CD4-positive, alpha-beta T cell (primary cell): ENCODE measurements around the gene ARHGAP15. TPM values are rescaled to one million over a fixed set of nuclear protein-coding genes. Genes with fewer than 3 reads are reported as not detected.

Source experiments
- ATAC-seq: fragments of 200-7000 bp; cut with Tn5 transposase; one replicate; pipeline ENCODE4 v1.10.0; 2022; ENCODE audit warnings: mild to moderate bottlenecking; ENCODE audit not compliant: poor library complexity
- CTCF ChIA-PET: fragments of 350-600 bp; sonication (Branson Sonifier 250); formaldehyde crosslinking; loops from one replicate; lab custom pipeline; 2021; ENCODE audit warnings: antibody characterized with exemption, inconsistent platforms; lab: Charles Lee
- POLR2A ChIA-PET: fragments of 350-600 bp; sonication (Branson Sonifier 250); formaldehyde crosslinking; loops from one replicate; lab custom pipeline; 2021; ENCODE audit warnings: antibody characterized with exemption, inconsistent platforms; lab: Charles Lee
- DNase-seq, 14 experiments: peaks; one replicate each; pipeline ENCODE4 v3.0.0-alpha.2; 2013 to 2020; ENCODE audit warnings: mixed read lengths in 2 of 14
- H3K27ac ChIP-seq, 2 donors: one replicate each; pipeline versions ENCODE4 v1.5.1 to v1.7.0; 2013; ENCODE audit warnings: low read length in 2 of 2, low read depth in 1 of 2, mild to moderate bottlenecking in 1 of 2
- H3K27me3 ChIP-seq, 2 experiments: 1 replicate in 1 of 2; 2 replicates in 1 of 2; pipeline versions ENCODE4 v1.6.1 to v1.7.0; 2013; ENCODE audit warnings: low read length in 2 of 2, control low read depth in 1 of 2, mild to moderate bottlenecking in 1 of 2, moderate library complexity in 1 of 2; ENCODE audit not compliant: insufficient read depth in 2 of 2, control insufficient read depth in 1 of 2
- H3K36me3 ChIP-seq: one replicate; pipeline ENCODE4 v1.6.1; 2013; ENCODE audit warnings: low read length, control low read depth; ENCODE audit not compliant: insufficient read depth
- H3K4me1 ChIP-seq: one replicate; pipeline ENCODE4 v1.6.1; 2013; ENCODE audit warnings: low read length, control low read depth; ENCODE audit not compliant: insufficient read depth
- H3K4me3 ChIP-seq: one replicate; pipeline ENCODE4 v1.5.1; 2013; ENCODE audit warnings: mild to moderate bottlenecking, low read length, moderate library complexity
- H3K9me3 ChIP-seq, 2 experiments: 1 replicate in 1 of 2; 2 replicates in 1 of 2; pipeline versions ENCODE4 v1.6.1 to v1.7.0; 2013; ENCODE audit warnings: low read length in 2 of 2, mild to moderate bottlenecking in 2 of 2, control low read depth in 1 of 2, moderate library complexity in 1 of 2; ENCODE audit not compliant: control insufficient read depth in 1 of 2, insufficient read depth in 1 of 2
- H3K27ac Mint-ChIP-seq: one replicate; pipeline ENCODE4 v1.8.0; 2020; ENCODE audit warnings: mixed read lengths
- H3K27me3 Mint-ChIP-seq: one replicate; pipeline ENCODE4 v1.8.0; 2021; ENCODE audit warnings: mixed read lengths
- H3K36me3 Mint-ChIP-seq: one replicate; pipeline ENCODE4 v1.8.0; 2021; ENCODE audit warnings: low read depth, mixed read lengths
- H3K4me1 Mint-ChIP-seq: one replicate; pipeline ENCODE4 v1.8.0; 2021; ENCODE audit warnings: low read depth, mixed read lengths
- H3K4me3 Mint-ChIP-seq: one replicate; pipeline ENCODE4 v1.8.0; 2020; ENCODE audit warnings: mild to moderate bottlenecking, mixed read lengths
- H3K9me3 Mint-ChIP-seq: one replicate; pipeline ENCODE4 v1.8.0; 2020; ENCODE audit warnings: mixed read lengths
- intact Hi-C, 2 experiments: fragments of 100-400 bp; cut with DNase I in 1 of 2; cut with micrococcal nuclease in 1 of 2; formaldehyde crosslinking; loops; one replicate each; pipeline versions ENCODE4 v1.15.1 to v1.9.0; 2023 to 2025; cut with DNase I, micrococcal nuclease
- total RNA-seq, 174 experiments: library from RNA in 2 of 174; stranded (reverse) in 2 of 174; gene quantifications; one replicate each; pipeline ENCODE4 v1.2.3 and lab custom pipeline; 2021 to 2026
- TF ChIP-seq, protein P1 (sequence below): fragments of 200-600 bp; IDR thresholded peaks from one replicate; pipeline ENCODE4 v1.8.0; 2022; ENCODE audit warnings: antibody characterized with exemption, mild to moderate bottlenecking

Gene ARHGAP15
- total RNA-seq, 2 experiments from 2014 or later: 158 to 165 TPM

DNA sequence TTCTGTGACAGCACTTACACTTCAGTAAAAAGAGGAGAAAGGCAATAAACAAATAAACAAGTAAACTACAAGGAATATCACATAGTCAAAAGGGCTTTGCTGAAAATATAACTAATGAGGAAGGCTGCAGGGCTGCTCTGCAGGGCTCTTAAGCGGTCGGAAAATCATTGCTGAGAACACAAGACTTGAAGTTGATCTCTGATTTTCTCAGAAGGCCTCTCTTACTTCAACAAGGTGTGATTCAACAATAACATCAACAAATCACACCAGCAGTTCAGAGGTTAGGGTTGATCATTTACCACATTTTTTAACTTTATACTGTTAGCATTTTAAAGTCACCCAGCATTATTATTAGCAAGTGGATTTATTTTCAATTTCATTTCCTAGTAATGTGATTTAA is 215.6 kb downstream of the ARHGAP15 start:
- DNase-seq (no peak), ATAC-seq (no peak)
- Mint-ChIP-seq H3K27me3 (no peaks in the 10 kb centered on the region), H3K4me3 (no peak overlapping the region), H3K9me3 (no peaks in the 10 kb centered on the region), H3K4me1 (peaks cover 77% of the 10 kb centered on the region), H3K27ac (no peak overlapping the region), H3K36me3 (peaks cover 52% of the 10 kb centered on the region)
- no peaks in the 10 kb centered on the region for H3K4me1 ChIP-seq
- peaks cover 6% of the 10 kb centered on the region for H3K36me3 ChIP-seq
- H3K4me3 ChIP-seq: no peak overlapping the region
- H3K27me3 ChIP-seq: no peaks in the 10 kb centered on the region
- no peak overlapping the region for H3K27ac ChIP-seq
- TF ChIP-seq, protein P1, sequence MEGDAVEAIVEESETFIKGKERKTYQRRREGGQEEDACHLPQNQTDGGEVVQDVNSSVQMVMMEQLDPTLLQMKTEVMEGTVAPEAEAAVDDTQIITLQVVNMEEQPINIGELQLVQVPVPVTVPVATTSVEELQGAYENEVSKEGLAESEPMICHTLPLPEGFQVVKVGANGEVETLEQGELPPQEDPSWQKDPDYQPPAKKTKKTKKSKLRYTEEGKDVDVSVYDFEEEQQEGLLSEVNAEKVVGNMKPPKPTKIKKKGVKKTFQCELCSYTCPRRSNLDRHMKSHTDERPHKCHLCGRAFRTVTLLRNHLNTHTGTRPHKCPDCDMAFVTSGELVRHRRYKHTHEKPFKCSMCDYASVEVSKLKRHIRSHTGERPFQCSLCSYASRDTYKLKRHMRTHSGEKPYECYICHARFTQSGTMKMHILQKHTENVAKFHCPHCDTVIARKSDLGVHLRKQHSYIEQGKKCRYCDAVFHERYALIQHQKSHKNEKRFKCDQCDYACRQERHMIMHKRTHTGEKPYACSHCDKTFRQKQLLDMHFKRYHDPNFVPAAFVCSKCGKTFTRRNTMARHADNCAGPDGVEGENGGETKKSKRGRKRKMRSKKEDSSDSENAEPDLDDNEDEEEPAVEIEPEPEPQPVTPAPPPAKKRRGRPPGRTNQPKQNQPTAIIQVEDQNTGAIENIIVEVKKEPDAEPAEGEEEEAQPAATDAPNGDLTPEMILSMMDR: no peak
- ChIA-PET POLR2A (interaction anchor here (1.3 kb wide), 1 partner anchor 11 kb away, joined by 5 read pairs; no protein-coding TSS in a partner anchor), CTCF (interaction anchor here (1.4 kb wide), 1 partner anchor 14 kb away, joined by 4 read pairs; no protein-coding TSS in a partner anchor)
- no peaks in the 10 kb centered on the region for H3K9me3 ChIP-seq
- intact Hi-C loops: no loop called here

DNA sequence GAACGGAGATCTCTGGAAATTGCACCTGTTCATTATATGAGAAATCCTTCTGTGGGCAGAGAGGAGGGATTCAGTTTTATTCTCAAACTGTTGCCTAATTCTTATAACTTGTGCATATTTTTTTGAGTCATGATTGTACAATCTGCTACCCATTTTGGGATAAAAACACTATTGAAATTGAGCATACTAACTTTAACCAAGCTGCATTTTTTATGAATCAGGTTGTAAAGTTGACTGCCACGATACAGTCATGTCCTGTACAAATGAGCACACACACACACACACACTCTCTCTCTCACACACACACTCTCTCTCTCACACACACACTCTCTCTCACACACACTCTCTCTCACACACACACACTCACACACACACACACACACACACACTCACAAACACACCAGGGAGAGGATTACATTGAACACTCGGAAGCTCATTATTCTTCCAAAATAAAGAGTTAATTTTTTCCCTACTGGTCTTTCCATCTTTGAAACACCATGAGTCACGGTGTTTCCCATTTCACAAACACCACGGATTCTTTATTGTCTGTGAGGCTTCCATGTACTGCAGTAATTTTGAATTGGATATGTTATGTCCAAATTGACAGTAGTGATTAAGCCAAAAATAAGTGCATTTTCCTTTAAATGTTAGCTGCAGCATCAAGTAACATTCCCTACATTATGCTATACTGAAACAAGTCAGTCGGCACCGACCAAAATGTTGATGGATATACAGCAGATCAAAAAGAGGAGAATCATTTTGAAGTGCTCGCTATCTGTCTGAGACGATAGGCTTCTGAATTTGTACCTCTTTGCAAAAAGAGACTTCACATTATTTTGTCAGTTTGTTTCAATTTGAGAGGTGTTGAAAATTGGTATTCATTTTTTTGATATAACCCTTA is 216.9 kb downstream of the ARHGAP15 start:
- Mint-ChIP-seq H3K27me3 (no peaks in the 10 kb centered on the region), H3K4me1 (peaks cover 68% of the 10 kb centered on the region), H3K27ac (no peak overlapping the region), H3K4me3 (no peak overlapping the region), H3K9me3 (no peaks in the 10 kb centered on the region), H3K36me3 (peaks cover 46% of the 10 kb centered on the region)
- no peaks in the 10 kb centered on the region for H3K4me1 ChIP-seq
- CTCF ChIA-PET: interaction anchor here (1.4 kb wide), 1 partner anchor 15 kb away, joined by 4 read pairs; no protein-coding TSS in a partner anchor
- peaks cover 6% of the 10 kb centered on the region for H3K36me3 ChIP-seq
- ATAC-seq: no peak
- intact Hi-C loops: no loop called here
- H3K27me3 ChIP-seq: no peaks in the 10 kb centered on the region
- TF ChIP-seq, protein P1: no peak
- POLR2A ChIA-PET: interaction anchor here (1.3 kb wide), 1 partner anchor 13 kb away, joined by 5 read pairs; no protein-coding TSS in a partner anchor
- no peaks in the 10 kb centered on the region for H3K9me3 ChIP-seq
- no peak for DNase-seq
- H3K27ac ChIP-seq: no peak overlapping the region
- no peak overlapping the region for H3K4me3 ChIP-seq

DNA sequence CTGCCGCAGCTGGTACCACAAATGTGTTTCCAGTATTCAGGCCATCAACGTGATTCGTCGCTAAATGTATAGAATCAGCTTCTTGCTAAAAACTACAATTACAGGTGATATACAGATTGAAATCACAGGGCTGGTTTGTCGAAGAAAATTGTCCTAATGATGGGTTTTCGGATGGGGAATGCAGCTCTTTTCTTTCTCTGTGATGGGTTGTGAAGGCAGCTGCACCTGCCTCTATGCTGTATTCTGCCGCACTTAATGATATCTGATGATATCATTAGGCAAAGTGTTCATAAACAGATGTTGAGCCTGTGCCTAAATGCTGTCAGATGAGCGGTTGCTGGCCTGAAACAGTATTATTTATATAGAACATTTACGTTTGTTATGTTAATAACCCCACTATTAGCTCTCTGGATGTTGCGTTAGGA is 218.1 kb downstream of the ARHGAP15 start:
- no peaks in the 10 kb centered on the region for H3K27me3 ChIP-seq
- no peak overlapping the region for H3K4me3 ChIP-seq
- POLR2A ChIA-PET: no interaction called here
- ATAC-seq (no peak), DNase-seq (no peak)
- H3K4me1 ChIP-seq: no peaks in the 10 kb centered on the region
- peaks cover 4% of the 10 kb centered on the region for H3K36me3 ChIP-seq
- Mint-ChIP-seq H3K9me3 (no peaks in the 10 kb centered on the region), H3K27ac (no peak overlapping the region), H3K4me3 (no peak overlapping the region), H3K4me1 (peaks cover 66% of the 10 kb centered on the region), H3K36me3 (peaks cover 42% of the 10 kb centered on the region), H3K27me3 (no peaks in the 10 kb centered on the region)
- no peaks in the 10 kb centered on the region for H3K9me3 ChIP-seq
- TF ChIP-seq, protein P1: no peak
- no peak overlapping the region for H3K27ac ChIP-seq
- intact Hi-C loops: no loop called here
- CTCF ChIA-PET: no interaction called here
